ENCODE data around the gene PRRC2B. TPM values are rescaled to one million over a fixed set of nuclear protein-coding genes. Genes with fewer than 3 reads are reported as not detected.

The PRRC2B gene
- total and polyA plus RNA-seq, 2 of the 8 experiments (the other 6 are each of a cell fraction or from before 2014, with no cell fraction given), result 37.3 to 249 TPM

DNA sequence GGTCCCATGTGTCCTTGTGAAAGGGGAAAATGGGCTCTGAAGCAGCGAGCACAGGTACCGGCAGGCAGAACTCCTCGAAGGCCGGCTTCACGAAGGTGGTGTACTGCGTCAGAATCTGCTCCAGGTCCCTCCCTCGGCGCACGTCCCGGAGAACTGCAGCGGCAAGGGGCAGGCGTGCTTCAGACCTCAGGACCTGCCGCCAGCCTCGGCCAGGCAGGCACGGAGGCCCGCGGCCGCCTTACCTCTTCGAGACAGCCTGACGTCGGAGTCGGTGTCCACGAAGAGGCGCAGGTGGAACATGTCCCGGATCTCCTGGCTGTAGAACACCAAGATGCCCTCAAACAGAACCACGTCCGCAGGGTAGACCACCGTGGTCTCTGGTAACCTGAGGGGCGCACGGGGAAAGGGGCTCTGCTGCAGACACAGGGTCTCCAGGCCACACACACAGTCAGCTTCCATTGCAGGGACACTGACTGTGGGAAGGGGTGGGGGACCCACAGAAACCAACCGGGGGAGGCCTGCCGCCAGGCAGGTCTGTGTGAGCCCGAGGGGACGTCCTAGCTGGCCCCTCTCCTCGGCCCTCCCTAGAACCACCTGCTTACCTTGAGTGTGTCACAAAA is 135.1 kb downstream of the PRRC2B start:
- Histone ChIP-seq H4K20me1 (replicated peaks in 1 of 2; ENCODE audit: control insufficient read depth in 1 of 2, insufficient read depth in 2 of 2, low read length in 2 of 2) (peaks cover 3 to 6% of the 10 kb centered on the region in 2 experiments), H3K14ac (ENCODE audit: insufficient read length) (no peak overlapping the region), H3K9me3 (ENCODE audit: insufficient read depth in 2 of 2, low read depth in 1 of 2, low read length in 1 of 2) (no peaks in the 10 kb centered on the region), H4K5ac (ENCODE audit: insufficient read length, low read depth, low read length) (no peak overlapping the region), H4K91ac (replicated peaks; ENCODE audit: insufficient read length, low read length) (no peak overlapping the region), H3K79me1 (ENCODE audit: low read depth, low read length) (0 out of 2 replicates have a peak, but pooled peaks cover 4% of the 10 kb centered on the region), H2BK20ac (ENCODE audit: low read length) (no peak overlapping the region), H2BK12ac (ENCODE audit: low read depth, low read length) (no peak overlapping the region), H3K4me1 (replicated peaks in 1 of 4; ENCODE audit: control insufficient read depth in 3 of 4, insufficient read depth in 4 of 4, low read length in 3 of 4) (peaks cover 0 to 8% (median 4%) of the 10 kb centered on the region in 4 experiments; a peak in 6 of 7 replicates), H3K4me2 (ENCODE audit: insufficient read depth in 1 of 2, low read depth in 2 of 2, low read length in 2 of 2) (no peak overlapping the region), H3K56ac (replicated peaks; ENCODE audit: insufficient read length, low read depth, low read length) (no peak overlapping the region), H2AK5ac (ENCODE audit: low read depth, low read length) (no peak overlapping the region), H3K27ac (ENCODE audit: low read depth, low read length) (no peak overlapping the region), H3K4ac (replicated peaks; ENCODE audit: insufficient read length, low read depth, low read length) (no peak overlapping the region), H3K36me3 (ENCODE audit: control insufficient read depth in 2 of 4, insufficient read depth in 4 of 4, low read length in 3 of 4) (peaks cover 14 to 41% (median 32%) of the 10 kb centered on the region in 4 experiments; a peak in 7 of 8 replicates), H3K18ac (ENCODE audit: extremely low read depth, low read length) (no peak overlapping the region), H3K9ac (replicated peaks in 1 of 4; ENCODE audit: extremely low read depth in 1 of 4, low read depth in 3 of 4, low read length in 3 of 4) (no peak overlapping the region), H2BK120ac (replicated peaks; ENCODE audit: low read depth, low read length) (no peak overlapping the region), H3K79me2 (ENCODE audit: control insufficient read depth in 1 of 2, insufficient read depth in 2 of 2, low read length in 2 of 2) (peaks cover 0 to 6% of the 10 kb centered on the region in 2 experiments; a peak in 1 of 4 replicates), H2BK15ac (ENCODE audit: low read length) (no peak overlapping the region), H3K23me2 (ENCODE audit: low read depth, low read length) (peaks cover 5% of the 10 kb centered on the region; the same call in 1 of the 2 replicates), H2AFZ (ENCODE audit: low read length) (no peak overlapping the region), H3K27me3 (replicated peaks in 1 of 4; ENCODE audit: control insufficient read depth in 3 of 4, extremely low read depth in 1 of 4, insufficient read depth in 3 of 4, low read length in 3 of 4) (no peaks in the 10 kb centered on the region), H4K8ac (ENCODE audit: extremely low read depth, insufficient read depth, low read length) (no peak overlapping the region), H3K4me3 (ENCODE audit: extremely low read depth in 1 of 4, insufficient read depth in 2 of 4, low read depth in 3 of 4, low read length in 4 of 4) (no peak overlapping the region), H2BK5ac (ENCODE audit: low read depth, low read length) (no peak overlapping the region), H3K23ac (ENCODE audit: insufficient read length) (no peak overlapping the region)
- ChIA-PET CTCF (ENCODE audit: partially characterized antibody) (interaction anchor here (0.7 to 1.4 kb wide), 3 partner anchors 10 to 194 kb away, joined by 3 to 4 read pairs (median 3); no protein-coding TSS in a partner anchor), POLR2A (ENCODE audit: partially characterized antibody) (interaction anchor here (0.6 to 5.0 kb wide), 2 partner anchors 10 to 204 kb away, joined by 3 to 22 read pairs; no protein-coding TSS in a partner anchor)
- no peak for DNase-seq (ENCODE audit: low read depth in 1 of 2, low spot score in 2 of 2)
- no peak for TF ChIP-seq CBX8 (IDR thresholded peaks at IDR 0.05; ENCODE audit: borderline replicate concordance, low read depth, low read length)
- TF ChIP-seq RFX5 (IDR thresholded peaks at IDR 0.05; ENCODE audit: borderline replicate concordance, low read depth, low read length), result no peak
- TF ChIP-seq SAP30 (IDR thresholded peaks at IDR 0.05; ENCODE audit: insufficient read depth, insufficient replicate concordance, low read length), result no peak
- no peak for TF ChIP-seq SIRT6 (IDR thresholded peaks at IDR 0.05; ENCODE audit: low read length)
- no peak for TF ChIP-seq HDAC2 (IDR thresholded peaks at IDR 0.05; ENCODE audit: borderline replicate concordance in 1 of 2, low read depth in 2 of 2, low read length in 2 of 2)
- TF ChIP-seq GABPA (IDR thresholded peaks at IDR 0.05; ENCODE audit: borderline replicate concordance, insufficient read depth, low read length), result no peak
- no peak for TF ChIP-seq SIX5 (IDR thresholded peaks at IDR 0.05; ENCODE audit: low read depth, low read length)
- WGBS, 2 experiments (ENCODE audit: extremely low coverage in 1 of 2, insufficient coverage in 1 of 2, insufficient read length in 1 of 2, insufficient replicate concordance in 2 of 2, low coverage in 1 of 2, low lambda C conversion rate in 2 of 2, missing lambda C conversion rate in 1 of 2), result 95% methylated on average over 35 of the region's 35 CpGs; no CpG with 5 or more reads in 1 of the 2 experiments
- FAIRE-seq, result no peak

Measured in H1 (cell line).